ENCODE data around the gene ISCU. TPM values are rescaled to one million over a fixed set of nuclear protein-coding genes. Genes with fewer than 3 reads are reported as not detected.
A peak's percentile ranks its signal among the peaks of the same experiment; 100 is the strongest.

Gene ISCU
- total and polyA plus RNA-seq, 10 donors = 98.9 to 220 (median 160) TPM

- Histone ChIP-seq H3K9me3 (no peaks in the 10 kb centered on the region), H3K4me1 (peaks cover 0 to under 1% (median 0%) of the 10 kb centered on the region in 6 donors), H3K27me3 (replicated peaks in 1 of 7) (no peaks in the 10 kb centered on the region), H3K4me3 (no peak overlapping the region), H3K27ac (no peak overlapping the region), H3K36me3 (peaks cover 0 to 6% (median 0%) of the 10 kb centered on the region in 6 donors)
- 85 to 92% (median 87%) methylated on average over 20 to 22 of the region's 22 CpGs for WGBS, 5 donors
- no peak for TF ChIP-seq POLR2A (IDR thresholded peaks at IDR 0.05)
- TF ChIP-seq POLR2AphosphoS5 (IDR thresholded peaks at IDR 0.05) = peak in 1 of 3 donors; percentile 15
- no peak for TF ChIP-seq CTCF (IDR thresholded peaks at IDR 0.05 in 8 of 11, conservative IDR thresholded peaks at IDR 0.05 in 3 of 11)
- DNase-seq = peak; percentile 67
- intact Hi-C loops (cut with DNase I; ENCODE audit: low total_unique reads) = no loop called here
Observed at GRCh38 chr12:108591267-108591980, 29.0 kb downstream of the ISCU start.

- peaks cover 0 to 9% (median 2%) of the 10 kb centered on the region in 6 donors for H3K4me1 ChIP-seq
- intact Hi-C loops (cut with DNase I; ENCODE audit: low total_unique reads) = no loop called here
- no peaks in the 10 kb centered on the region for H3K27me3 ChIP-seq (replicated peaks in 1 of 7)
- no peak overlapping the region for H3K4me3 ChIP-seq
- H3K9me3 ChIP-seq = no peaks in the 10 kb centered on the region
- WGBS, 5 donors = 90 to 97% (median 93%) methylated on average over 16 to 25 of the region's 25 CpGs
- no peak overlapping the region for H3K27ac ChIP-seq
- peak; percentile 61 for DNase-seq
- TF ChIP-seq POLR2A (IDR thresholded peaks at IDR 0.05) (no peak), CTCF (IDR thresholded peaks at IDR 0.05 in 8 of 11, conservative IDR thresholded peaks at IDR 0.05 in 3 of 11) (no peak), POLR2AphosphoS5 (IDR thresholded peaks at IDR 0.05) (no peak)
- peaks cover 0 to 6% (median 0%) of the 10 kb centered on the region in 6 donors for H3K36me3 ChIP-seq
Observed at GRCh38 chr12:108592033-108592909, 29.9 kb downstream of the ISCU start.

- H3K9me3 ChIP-seq = no peaks in the 10 kb centered on the region
- H3K4me1 ChIP-seq = peaks cover 0 to 22% (median 3%) of the 10 kb centered on the region in 6 donors
- 91 to 100% (median 95%) methylated on average over 10 of the region's 10 CpGs for WGBS, 5 donors
- no peak for TF ChIP-seq CTCF (IDR thresholded peaks at IDR 0.05 in 8 of 11, conservative IDR thresholded peaks at IDR 0.05 in 3 of 11)
- TF ChIP-seq POLR2AphosphoS5 (IDR thresholded peaks at IDR 0.05) = no peak
- no peak for TF ChIP-seq POLR2A (IDR thresholded peaks at IDR 0.05)
- intact Hi-C loops (cut with DNase I; ENCODE audit: low total_unique reads) = no loop called here
- H3K27me3 ChIP-seq (replicated peaks in 1 of 7) = no peaks in the 10 kb centered on the region
- H3K27ac ChIP-seq = no peak overlapping the region
- H3K4me3 ChIP-seq = no peak overlapping the region
- peaks cover 0 to 6% (median 0%) of the 10 kb centered on the region in 6 donors for H3K36me3 ChIP-seq
- DNase-seq = peak; percentile 5
Observed at GRCh38 chr12:108594323-108594903, 32.0 kb downstream of the ISCU start.
